Spleen (tissue), 11 donors: ENCODE data around the gene LAIR1. TPM values are rescaled to one million over a fixed set of nuclear protein-coding genes. Genes with fewer than 3 reads are reported as not detected.
A peak's percentile ranks its signal among the peaks of the same experiment; 100 is the strongest.

Source experiments
- DNase-seq: peaks from one replicate; pipeline ENCODE4 v3.0.0-alpha.2; 2020
- H3K27ac ChIP-seq, 8 donors: fragments of 200-600 bp; sonication (generic) in 7 of 8; 1 replicate in 4 of 8; 2 replicates in 4 of 8; pipeline versions ENCODE4 v1.5.0 to v1.8.0; 2016 to 2021; ENCODE audit warnings: inconsistent platforms in 4 of 8, mild to moderate bottlenecking in 4 of 8, moderate library complexity in 1 of 8
- H3K27me3 ChIP-seq, 7 donors: fragments of 200-600 bp; sonication (generic) in 6 of 7; replicated peaks in 1 of 7; 1 replicate in 4 of 7; 2 replicates in 3 of 7; pipeline versions ENCODE4 v1.5.0 to v1.8.0; 2016 to 2021; ENCODE audit warnings: inconsistent platforms in 3 of 7, mild to moderate bottlenecking in 1 of 7
- H3K36me3 ChIP-seq, 6 donors: fragments of 200-600 bp; sonication (generic) in 5 of 6; 1 replicate in 4 of 6; 2 replicates in 2 of 6; pipeline versions ENCODE4 v1.5.0 to v1.8.0; 2016 to 2021; ENCODE audit warnings: inconsistent platforms in 2 of 6
- H3K4me1 ChIP-seq, 6 donors: fragments of 200-600 bp; sonication (generic) in 5 of 6; 1 replicate in 3 of 6; 2 replicates in 3 of 6; pipeline versions ENCODE4 v1.5.0 to v1.8.0; 2016 to 2021; ENCODE audit warnings: inconsistent platforms in 3 of 6
- H3K4me3 ChIP-seq, 8 donors: fragments of 200-600 bp; sonication (generic) in 7 of 8; 1 replicate in 4 of 8; 2 replicates in 4 of 8; pipeline versions ENCODE4 v1.5.0 to v1.8.0; 2016 to 2021; ENCODE audit warnings: inconsistent platforms in 4 of 8, mild to moderate bottlenecking in 4 of 8, moderate library complexity in 2 of 8
- H3K9me3 ChIP-seq, 8 donors: fragments of 200-600 bp; sonication (generic) in 7 of 8; 1 replicate in 4 of 8; 2 replicates in 4 of 8; pipeline versions ENCODE4 v1.5.0 to v1.8.0; 2016 to 2021; ENCODE audit warnings: inconsistent platforms in 4 of 8
- CTCF ChIP-seq, 11 experiments: fragments of 200-600 bp in 7 of 11; fragments of 450-650 bp in 4 of 11; sonication (generic) in 4 of 11; IDR thresholded peaks in 8 of 11; conservative IDR thresholded peaks in 3 of 11; 1 replicate in 7 of 11; 2 replicates in 4 of 11; pipeline versions ENCODE4 v1.4.0 to v1.8.0; 2016 to 2021; ENCODE audit warnings: antibody characterized with exemption in 11 of 11, inconsistent platforms in 4 of 11, mild to moderate bottlenecking in 1 of 11
- POLR2A ChIP-seq, 3 donors: fragments of 450-650 bp; IDR thresholded peaks; one replicate each; pipeline ENCODE4 v1.5.1; 2017; ENCODE audit warnings: antibody characterized with exemption in 3 of 3, mild to moderate bottlenecking in 1 of 3
- POLR2AphosphoS5 ChIP-seq, 3 donors: sonication (generic); formaldehyde crosslinking; IDR thresholded peaks; one replicate each; pipeline ENCODE4 v1.5.1; 2017; ENCODE audit warnings: antibody characterized with exemption in 3 of 3
- WGBS, 5 donors: extraction: QIAGEN DNeasy Blood & Tissue Kit in 3 of 5; methylation state at CpG; one replicate each; pipeline versions ENCODE4 v1.1.5 to v1.1.7; 2013 to 2018; 5-methylcytosine and 5-hydroxymethylcytosine counted together
- intact Hi-C: fragments of 100-400 bp; cut with DNase I; formaldehyde crosslinking; loops from one replicate; pipeline ENCODE4 v1.15.0; 2023; ENCODE audit warnings: low total_unique reads
- polyA plus RNA-seq, 3 donors: library from polyadenylated mRNA; stranded (reverse); fragments of 200-250 nt; gene quantifications; one replicate each; pipeline ENCODE4 v1.2.1, GENCODE V29; 2013
- total RNA-seq, 7 donors: library from RNA; depleted of rRNA in 3 of 7; stranded (reverse); fragments of >200 nt in 3 of 7; fragmentation: NEBNext Ultra II Directional in 4 of 7; extraction: Animal tissue kit (Norgen Biotek cat#: 25700) in 4 of 7; gene quantifications; one replicate each; pipeline versions ENCODE4 v1.1.0 to v1.2.1, GENCODE V29; 2016 to 2021
- donor health status: healthy with polysubstance abuse.
- donor health status: DM: no; HTN: no; CAD: no; lungs with moderate emphysema.
- donor health status: DM: no; HTN: no; CAD: no.
- donor health status: Bipolar disorder and iron deficiency.
- donor health status: healthy.
- donor health status: DM: no; HTN: no; CAD: no.
- donor health status: DM: yes; HTN: yes; CAD: no.

The LAIR1 gene
- total and polyA plus RNA-seq, 10 donors = 56.3 to 164 (median 109) TPM

GRCh38 chr19:54312011-54312410 lies 52.7 kb downstream of the LAIR1 start:
- intact Hi-C loops = no loop called here
- 71 to 81% (median 74%) methylated on average over 6 of the region's 6 CpGs for WGBS, 5 donors
- H3K9me3 ChIP-seq = no peaks in the 10 kb centered on the region
- H3K4me1 ChIP-seq = peaks cover 0 to 74% (median 10%) of the 10 kb centered on the region in 6 donors
- peak overlapping the region in 7 of 8 donors; percentile 61 to 91 (median 82) for H3K27ac ChIP-seq
- no peak for TF ChIP-seq POLR2A (IDR thresholded peaks at IDR 0.05)
- no peak for TF ChIP-seq CTCF (IDR thresholded peaks at IDR 0.05 in 8 of 11, conservative IDR thresholded peaks at IDR 0.05 in 3 of 11)
- no peak for TF ChIP-seq POLR2AphosphoS5 (IDR thresholded peaks at IDR 0.05)
- peaks cover 0 to 70% (median 4%) of the 10 kb centered on the region in 7 donors for H3K27me3 ChIP-seq
- peak overlapping the region; percentile 2 to 60 (median 29) for H3K4me3 ChIP-seq
- peaks cover 0 to 33% (median 0%) of the 10 kb centered on the region in 6 donors for H3K36me3 ChIP-seq
- DNase-seq = no peak

- TF ChIP-seq POLR2A (IDR thresholded peaks at IDR 0.05) = no peak
- peaks cover 0 to 38% (median 0%) of the 10 kb centered on the region in 6 donors for H3K36me3 ChIP-seq
- DNase-seq = no peak
- peaks cover 0 to 70% (median 4%) of the 10 kb centered on the region in 7 donors for H3K27me3 ChIP-seq
- peak overlapping the region in 5 of 8 donors; percentile 24 to 60 (median 36) for H3K4me3 ChIP-seq
- H3K4me1 ChIP-seq = peaks cover 0 to 73% (median 10%) of the 10 kb centered on the region in 6 donors
- intact Hi-C loops = no loop called here
- H3K9me3 ChIP-seq = no peaks in the 10 kb centered on the region
- 73 to 93% (median 84%) methylated on average over 2 to 5 of the region's 5 CpGs for WGBS, 5 donors
- peak overlapping the region in 3 of 8 donors; percentile 82 to 91 (median 89) for H3K27ac ChIP-seq
Observed at GRCh38 chr19:54311486-54311885, 53.2 kb downstream of the LAIR1 start.

- Histone ChIP-seq H3K9me3 (no peaks in the 10 kb centered on the region), H3K27me3 (peaks cover 0 to 70% (median 5%) of the 10 kb centered on the region in 7 donors), H3K27ac (peak overlapping the region in 1 of 8 donors; percentile 89), H3K4me1 (peaks cover 0 to 71% (median 10%) of the 10 kb centered on the region in 6 donors), H3K4me3 (peak overlapping the region in 1 of 8 donors; percentile 37), H3K36me3 (peaks cover 0 to 45% (median 0%) of the 10 kb centered on the region in 6 donors)
- no peak for DNase-seq
- no peak for TF ChIP-seq POLR2AphosphoS5 (IDR thresholded peaks at IDR 0.05)
- TF ChIP-seq POLR2A (IDR thresholded peaks at IDR 0.05) = no peak
- no peak for TF ChIP-seq CTCF (IDR thresholded peaks at IDR 0.05 in 8 of 11, conservative IDR thresholded peaks at IDR 0.05 in 3 of 11)
- WGBS, 5 donors = 65 to 83% (median 71%) methylated on average over 3 to 5 of the region's 5 CpGs
- intact Hi-C loops = no loop called here
Observed at GRCh38 chr19:54310543-54310942, 54.2 kb downstream of the LAIR1 start.

GRCh38 chr19:54309811-54310210 lies 54.9 kb downstream of the LAIR1 start:
- 66 to 78% (median 74%) methylated on average over 12 of the region's 12 CpGs for WGBS, 5 donors
- DNase-seq = no peak
- TF ChIP-seq CTCF (IDR thresholded peaks at IDR 0.05 in 8 of 11, conservative IDR thresholded peaks at IDR 0.05 in 3 of 11) (no peak), POLR2A (IDR thresholded peaks at IDR 0.05) (no peak), POLR2AphosphoS5 (IDR thresholded peaks at IDR 0.05) (peak in 2 of 3 donors; percentile 3 to 37)
- Histone ChIP-seq H3K4me1 (peaks cover 0 to 78% (median 10%) of the 10 kb centered on the region in 6 donors), H3K27ac (no peak overlapping the region), H3K27me3 (peaks cover 0 to 75% (median 5%) of the 10 kb centered on the region in 7 donors), H3K9me3 (no peaks in the 10 kb centered on the region), H3K4me3 (peak overlapping the region in 1 of 8 donors; percentile 37), H3K36me3 (peaks cover 0 to 45% (median 0%) of the 10 kb centered on the region in 6 donors)
- intact Hi-C loops = no loop called here
